GM19452 (cell line): Measurements from ENCODE around the gene GXYLT2.

ENCODE experiments used
- ATAC-seq: cut with Tn5 transposase; IDR thresholded peaks from one replicate; pipeline ENCODE4 v1.9.1; 2021; ENCODE audit not compliant: unreplicated experiment

The GXYLT2 gene

DNA sequence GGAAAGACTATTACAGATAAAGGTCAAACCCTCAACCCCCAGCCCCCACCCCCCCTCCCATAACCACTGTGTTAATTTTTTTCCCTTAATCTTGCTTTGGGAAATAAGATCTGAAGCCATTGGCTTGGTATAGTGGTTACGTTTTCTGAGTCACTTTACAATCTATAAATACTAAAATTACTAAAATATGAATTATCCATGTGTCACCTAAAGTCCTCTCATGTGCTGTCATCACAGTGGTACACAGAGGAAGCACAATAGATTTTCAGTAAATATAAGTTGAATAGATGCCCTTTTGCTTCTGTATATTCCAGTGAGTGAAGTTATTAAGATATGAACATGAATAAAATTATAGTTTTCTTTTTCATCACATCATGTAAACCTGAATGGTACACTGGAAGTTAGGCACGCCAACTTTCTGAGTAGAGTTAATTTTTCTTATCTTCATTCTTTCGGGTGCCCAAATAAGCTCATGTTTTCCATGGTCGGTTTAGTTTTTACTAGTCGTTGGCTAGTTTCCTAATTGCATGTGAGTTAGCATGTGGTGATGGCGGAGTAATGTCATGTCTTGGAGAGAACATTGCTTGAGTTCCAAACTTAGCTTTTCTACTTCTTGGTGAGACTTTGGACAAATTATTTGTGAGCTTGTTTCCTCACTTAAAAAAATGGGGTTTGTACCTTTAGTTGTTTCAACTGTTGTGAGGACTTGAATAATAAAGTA, 120.3 kb downstream of the GXYLT2 start:
- no peak for ATAC-seq

GRCh38 chr3:73009008-73009407, 121.2 kb downstream of the GXYLT2 start:
- ATAC-seq: no peak

DNA sequence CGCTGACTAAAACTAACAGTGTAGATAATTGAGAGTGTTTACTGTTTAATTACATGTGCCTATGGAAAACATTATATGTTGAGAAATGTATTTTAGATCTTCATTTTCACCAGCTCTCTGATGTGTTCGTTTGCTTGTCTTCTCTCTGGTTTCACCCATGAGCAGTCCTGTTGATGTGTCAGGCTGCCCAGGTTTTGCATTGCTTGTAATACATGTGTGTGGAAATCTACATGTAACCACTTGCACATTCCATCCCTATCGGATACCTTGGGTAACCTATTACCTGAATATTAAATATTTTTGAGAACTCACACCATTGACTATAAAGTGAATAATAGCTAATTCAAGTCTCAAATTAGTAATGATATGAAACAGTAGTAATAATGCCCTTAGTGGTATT, 121.9 kb downstream of the GXYLT2 start:
- no peak for ATAC-seq

DNA sequence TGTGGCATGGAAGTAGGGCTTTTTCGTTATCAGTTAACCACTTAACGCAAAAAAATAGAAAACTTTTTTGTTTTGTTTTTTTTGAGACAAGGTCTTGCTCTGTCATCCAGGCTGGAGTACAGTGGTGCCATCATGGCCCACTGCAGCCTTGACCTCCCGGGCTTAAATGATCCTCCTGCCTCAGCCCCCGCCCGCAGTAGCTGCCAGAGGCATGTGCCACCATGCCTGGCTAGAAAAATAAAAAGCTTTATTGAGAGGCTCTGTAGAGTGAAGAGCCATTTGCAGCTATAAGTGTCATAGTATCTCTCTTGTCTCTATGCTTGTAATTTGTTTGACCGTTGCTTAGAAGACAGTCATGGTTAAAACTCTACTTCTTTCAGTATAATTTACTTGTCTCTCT, 122.3 kb downstream of the GXYLT2 start:
- no peak for ATAC-seq

GRCh38 chr3:73018298-73018697, 130.5 kb downstream of the GXYLT2 start:
- ATAC-seq: no peak

DNA sequence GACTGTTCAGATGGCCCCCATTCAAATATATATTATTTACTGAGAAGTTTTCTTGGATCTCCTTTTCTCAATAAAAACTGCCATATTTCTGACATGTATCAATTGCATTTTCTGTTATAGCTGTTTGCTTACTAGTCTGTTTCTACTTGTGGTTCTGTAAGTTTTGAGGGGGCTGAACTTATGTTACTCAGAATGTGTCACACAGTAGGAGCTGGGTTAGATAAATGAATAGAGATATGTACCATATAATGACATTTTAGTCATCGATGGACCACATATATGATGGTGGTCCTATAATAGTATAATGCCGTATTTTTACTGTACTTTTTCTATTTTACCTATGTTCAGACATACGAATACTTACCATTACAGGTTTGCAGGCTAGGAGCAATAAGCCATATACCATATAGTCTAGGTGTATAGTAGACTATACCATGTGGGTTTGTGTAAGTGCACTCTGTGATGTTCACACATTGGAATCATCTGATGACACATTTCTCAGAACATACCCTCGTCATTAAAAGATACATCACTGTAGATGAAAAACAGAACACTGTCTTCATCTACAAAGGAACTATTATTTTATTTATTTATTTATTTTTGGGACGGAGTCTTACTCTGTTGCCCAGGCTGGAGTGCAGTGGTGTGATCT, 131.1 kb downstream of the GXYLT2 start:
- ATAC-seq: no peak

DNA sequence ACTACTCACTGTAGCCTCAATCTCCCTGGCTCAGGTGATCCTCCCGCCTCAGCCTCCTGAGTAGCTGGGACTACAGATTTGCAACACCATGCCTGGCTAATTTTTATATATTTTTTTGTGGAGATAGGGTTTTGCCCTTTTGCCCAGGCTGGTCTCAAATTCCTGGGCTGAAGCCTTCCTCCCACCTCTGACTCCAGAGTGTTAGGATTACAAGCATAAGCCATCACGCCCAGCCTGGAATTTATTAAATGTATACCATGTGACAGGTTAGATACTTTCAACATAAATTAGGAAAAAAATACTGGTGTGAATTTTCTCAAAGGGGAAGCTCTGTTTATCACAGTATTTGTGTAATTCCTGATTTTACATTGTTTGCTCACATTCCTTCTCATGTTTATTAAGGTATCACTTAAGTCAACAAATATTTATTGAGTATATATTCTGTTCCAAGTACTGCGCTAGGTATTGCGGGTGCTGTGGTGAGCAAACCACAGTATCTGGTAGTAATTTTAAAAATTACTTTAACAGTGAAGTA, 133.5 kb downstream of the GXYLT2 start:
- no peak for ATAC-seq

DNA sequence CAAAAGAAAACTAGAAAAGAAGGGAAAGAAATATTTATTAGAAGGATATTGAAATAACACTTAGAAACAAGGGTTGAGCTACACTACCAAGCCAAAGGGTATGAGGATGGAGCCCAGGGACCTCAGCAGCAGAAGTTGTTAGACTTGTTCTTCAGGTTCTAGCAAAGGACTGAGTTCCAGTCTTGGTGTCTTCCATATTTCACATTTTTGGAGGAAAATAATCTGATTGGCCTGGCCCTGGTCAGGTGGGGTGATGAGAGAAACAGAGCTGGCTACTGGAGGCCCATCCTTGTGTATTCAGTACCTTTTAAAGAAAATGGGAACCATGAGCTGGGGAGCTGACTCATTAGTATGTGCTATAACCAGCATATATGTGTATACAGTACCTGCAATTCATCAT, 137.0 kb downstream of the GXYLT2 start:
- no peak for ATAC-seq

DNA sequence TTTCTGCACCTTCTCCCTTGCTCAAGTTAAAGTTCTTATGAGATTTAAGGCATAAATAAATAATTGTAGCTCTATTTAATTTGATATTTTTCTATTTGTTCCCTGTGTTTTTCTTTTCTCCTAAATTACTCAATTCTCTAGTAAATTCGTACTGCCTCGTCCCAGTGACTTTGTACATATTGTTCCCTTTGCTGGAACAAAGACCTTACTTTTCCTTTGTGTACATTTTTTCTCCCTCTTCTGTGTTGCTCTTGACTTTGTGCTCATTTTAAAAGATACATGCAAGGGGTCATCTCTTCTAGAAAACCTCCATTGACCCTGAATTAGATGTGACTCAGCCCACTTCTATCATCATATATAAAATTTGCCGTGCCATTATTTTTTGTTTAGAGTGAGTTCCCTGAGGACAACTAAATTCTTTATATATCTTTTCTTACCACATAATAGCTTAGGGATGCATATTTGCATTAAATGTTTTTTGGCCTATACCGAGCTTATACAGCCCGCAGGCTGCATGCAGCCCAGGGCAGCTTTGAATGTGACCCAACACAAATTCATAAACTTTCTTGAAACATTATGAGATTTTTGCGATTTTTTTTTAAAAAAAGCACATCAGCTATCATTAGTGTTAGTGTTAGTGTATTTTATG, 138.4 kb downstream of the GXYLT2 start:
- no peak for ATAC-seq
